GM19372 (cell line): ENCODE data around the gene PLIN1.
A peak's percentile ranks its signal among the peaks of the same experiment; 100 is the strongest.
"Not testable (repeated sequence)": the region's sequence is repeated elsewhere in the genome, so short reads cannot be mapped to it uniquely, and the experiment has no call there.

Experiments used
- ATAC-seq: cut with Tn5 transposase; IDR thresholded peaks from one replicate; pipeline ENCODE4 v1.9.1; 2021; ENCODE audit warnings: mild to moderate bottlenecking, low read depth, moderate library complexity; ENCODE audit not compliant: unreplicated experiment

The PLIN1 gene, protein sequence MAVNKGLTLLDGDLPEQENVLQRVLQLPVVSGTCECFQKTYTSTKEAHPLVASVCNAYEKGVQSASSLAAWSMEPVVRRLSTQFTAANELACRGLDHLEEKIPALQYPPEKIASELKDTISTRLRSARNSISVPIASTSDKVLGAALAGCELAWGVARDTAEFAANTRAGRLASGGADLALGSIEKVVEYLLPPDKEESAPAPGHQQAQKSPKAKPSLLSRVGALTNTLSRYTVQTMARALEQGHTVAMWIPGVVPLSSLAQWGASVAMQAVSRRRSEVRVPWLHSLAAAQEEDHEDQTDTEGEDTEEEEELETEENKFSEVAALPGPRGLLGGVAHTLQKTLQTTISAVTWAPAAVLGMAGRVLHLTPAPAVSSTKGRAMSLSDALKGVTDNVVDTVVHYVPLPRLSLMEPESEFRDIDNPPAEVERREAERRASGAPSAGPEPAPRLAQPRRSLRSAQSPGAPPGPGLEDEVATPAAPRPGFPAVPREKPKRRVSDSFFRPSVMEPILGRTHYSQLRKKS

DNA sequence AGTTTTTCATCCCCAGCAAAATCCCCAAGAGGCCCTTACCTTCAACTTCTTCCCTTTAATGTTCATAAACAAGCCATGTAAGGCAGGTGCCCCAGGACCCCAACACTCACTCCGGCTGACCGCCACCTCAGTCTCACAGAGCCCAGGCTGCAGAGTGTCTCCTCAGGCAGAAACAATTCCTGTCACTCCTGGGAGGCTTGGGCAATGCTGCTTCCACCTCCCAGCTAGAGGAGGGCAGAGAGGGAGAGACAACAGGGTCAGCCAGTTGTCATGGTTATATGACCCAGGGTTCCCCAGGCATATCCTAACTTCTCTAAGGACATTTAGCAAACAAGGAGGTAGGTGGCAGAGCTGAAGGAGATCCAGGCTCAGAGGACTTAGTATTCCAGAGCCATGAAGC lies at the start of gene PLIN1:
Gene PLIN1, minus strand, starts transcription at position 156 of the 400 bp plus-strand sequence. CDS start 1,878 bp downstream, outside the sequence.
- no peak for ATAC-seq

DNA sequence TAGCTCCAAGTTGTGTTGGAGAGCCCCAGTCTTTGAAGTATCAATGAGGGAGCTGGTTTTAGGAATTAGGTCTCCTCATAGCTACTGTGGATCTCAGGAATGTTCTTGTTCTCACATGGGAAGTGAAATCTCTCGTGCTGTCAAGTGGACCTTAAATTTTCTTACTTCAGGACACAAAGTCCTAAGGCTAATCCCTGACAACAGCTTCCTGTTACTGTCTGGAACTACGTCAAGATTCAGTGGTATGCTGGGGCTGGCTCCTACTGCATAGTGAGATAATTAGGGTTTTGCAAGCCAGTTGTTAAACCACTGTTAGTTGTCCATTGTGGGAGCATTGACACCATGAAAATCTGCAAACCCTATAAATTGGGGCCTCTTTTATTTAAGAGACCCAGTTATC lies 49.1 kb upstream of the PLIN1 start:
- no peak for ATAC-seq

DNA sequence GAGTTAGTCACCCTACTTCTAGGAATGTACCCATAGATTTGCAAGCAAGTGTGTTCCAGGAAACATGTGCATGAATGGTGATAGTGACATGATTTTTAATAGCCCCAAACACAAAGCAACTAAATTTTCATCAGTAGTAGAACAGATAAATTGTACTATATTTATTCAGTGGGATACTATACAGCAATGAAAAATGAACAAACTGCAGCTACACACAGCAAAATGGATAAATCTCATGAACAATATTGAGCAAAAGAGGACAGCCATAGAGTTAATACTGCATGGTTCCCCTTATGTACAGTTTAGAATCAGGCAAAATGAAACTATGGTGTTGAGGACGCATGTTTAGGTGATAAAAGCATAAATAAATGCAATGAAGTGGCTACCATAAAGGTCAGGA lies 45.9 kb upstream of the PLIN1 start:
- ATAC-seq: no peak

DNA sequence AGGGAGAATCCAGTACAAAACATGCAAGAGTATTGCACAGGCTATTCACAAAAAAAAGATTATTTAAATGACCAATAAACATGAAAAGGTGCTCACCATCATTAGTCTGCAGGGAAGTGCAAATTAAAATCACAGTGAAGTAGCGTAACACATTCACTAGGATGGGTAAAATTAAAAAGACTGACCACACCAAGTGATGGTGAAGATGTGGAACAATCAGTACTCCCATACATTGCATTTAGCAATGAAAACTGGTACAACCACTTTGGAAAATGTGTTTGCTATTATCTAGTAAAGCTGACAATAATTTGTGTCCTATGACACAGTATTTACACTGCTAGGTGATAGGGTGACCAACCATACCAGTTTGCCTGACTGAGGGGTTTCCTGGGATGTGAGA lies 45.5 kb upstream of the PLIN1 start:
- no peak for ATAC-seq

DNA sequence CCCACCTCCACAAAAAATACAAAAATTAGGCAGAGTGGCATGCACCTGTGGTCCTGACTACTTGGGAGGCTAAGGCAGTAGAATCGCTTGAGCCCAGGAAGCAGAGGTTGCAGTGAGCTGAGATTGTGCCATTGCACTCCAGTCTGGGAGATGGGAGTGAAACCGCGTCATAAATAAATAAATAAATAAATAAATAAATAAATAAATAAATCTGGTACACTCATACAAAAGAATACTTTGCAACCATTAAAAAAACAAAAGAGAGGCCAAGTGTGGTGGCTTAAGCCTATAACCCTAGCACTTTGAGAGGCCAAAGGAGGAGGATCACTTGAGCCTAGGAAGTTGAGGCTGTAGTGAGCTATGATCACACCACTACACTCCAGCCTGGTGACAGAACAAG lies 43.9 kb upstream of the PLIN1 start:
- ATAC-seq: no peak

DNA sequence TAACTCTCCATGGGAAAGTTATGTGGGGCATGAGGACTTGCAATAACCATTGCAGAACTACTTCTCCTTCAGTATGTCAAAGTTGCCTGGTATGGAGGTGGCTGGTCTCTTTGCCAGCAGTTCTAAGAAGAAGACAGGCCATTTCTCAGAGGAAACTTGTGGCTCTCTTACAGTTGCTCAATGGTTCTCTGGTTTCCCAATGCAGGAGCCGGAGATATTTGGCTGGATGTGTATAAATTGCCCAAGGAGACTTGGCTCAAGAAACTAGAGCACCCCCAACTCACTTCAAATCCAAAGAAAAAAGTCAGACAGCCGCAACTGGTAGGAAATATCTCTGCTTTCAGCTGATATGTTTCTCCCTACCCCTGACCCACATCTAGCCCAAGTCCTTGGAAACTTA lies 35.6 kb upstream of the PLIN1 start:
- ATAC-seq: no peak

DNA sequence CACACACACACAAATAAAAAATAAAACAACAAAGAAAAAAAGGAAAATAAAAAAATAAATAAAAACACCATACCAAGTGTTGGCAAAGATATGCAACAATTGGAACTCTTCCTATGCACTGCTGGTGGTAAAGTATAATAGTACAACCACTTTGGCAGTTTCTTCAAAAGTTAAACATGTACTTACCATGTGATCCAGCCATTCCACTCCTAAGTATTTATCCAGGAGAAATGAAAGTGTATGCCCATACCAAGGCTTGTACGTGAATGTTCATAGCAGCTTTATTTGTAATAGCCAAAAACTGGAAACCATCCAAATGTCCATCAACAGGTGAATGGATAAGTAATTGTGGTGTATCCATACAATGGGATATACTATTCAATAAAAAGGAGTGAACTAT lies 28.4 kb upstream of the PLIN1 start:
- no peak for ATAC-seq

DNA sequence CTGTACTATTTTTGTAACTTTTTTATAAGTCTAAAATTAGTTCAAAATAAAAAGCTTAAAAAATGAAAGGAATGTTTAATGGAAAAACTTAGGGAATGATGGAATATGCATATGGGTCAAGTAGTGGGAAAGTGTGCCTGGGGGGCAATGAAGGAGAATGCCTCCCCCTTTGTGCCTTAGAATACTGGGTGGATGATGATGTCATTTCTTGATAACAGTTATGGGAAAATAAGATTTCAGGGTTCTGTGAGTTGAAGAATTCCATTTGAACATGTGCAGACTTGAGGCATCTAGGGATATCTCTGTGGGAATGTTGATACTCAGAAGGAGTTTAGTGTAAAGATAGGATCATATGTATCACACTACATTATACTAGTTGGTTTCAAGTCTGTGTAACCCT lies 25.2 kb upstream of the PLIN1 start:
- no peak for ATAC-seq

DNA sequence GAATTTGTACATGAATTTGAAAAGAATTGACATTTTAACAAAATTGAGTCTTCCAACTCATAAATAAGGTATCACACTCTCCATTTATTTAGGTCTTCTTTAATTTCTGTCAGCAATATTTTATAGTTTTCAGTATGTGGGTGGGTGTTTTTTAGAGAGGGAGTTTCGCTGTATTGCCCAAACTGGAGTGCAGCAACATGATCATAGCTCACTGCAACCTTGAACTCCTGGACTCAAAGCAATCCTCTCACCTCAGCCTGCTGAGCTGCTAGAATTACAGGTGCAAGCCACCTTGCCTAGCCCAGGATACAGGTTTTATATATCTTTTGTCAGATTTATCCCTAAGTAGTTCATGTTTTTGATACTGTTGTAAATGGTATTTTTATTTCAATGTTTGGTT lies 16.0 kb upstream of the PLIN1 start:
- no peak for ATAC-seq

DNA sequence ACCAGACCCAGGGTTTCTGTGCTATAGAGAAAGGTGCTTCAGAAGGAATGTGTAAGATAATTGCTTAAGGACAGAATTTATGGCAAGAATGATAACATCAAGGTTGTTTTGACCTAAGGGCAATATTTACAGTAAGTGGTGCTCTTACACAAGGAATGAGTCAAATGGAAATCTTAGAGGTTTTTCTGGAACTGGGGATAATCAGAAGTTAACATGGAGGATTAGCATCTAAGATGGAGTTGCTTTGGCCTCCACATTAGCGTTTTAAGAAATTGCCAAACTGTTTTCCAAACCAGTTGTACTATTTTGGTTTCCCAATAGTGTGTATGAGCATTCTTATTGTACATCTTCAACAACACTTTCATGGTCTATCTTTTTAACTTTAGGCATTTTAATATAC lies 14.5 kb upstream of the PLIN1 start:
- ATAC-seq: no peak

DNA sequence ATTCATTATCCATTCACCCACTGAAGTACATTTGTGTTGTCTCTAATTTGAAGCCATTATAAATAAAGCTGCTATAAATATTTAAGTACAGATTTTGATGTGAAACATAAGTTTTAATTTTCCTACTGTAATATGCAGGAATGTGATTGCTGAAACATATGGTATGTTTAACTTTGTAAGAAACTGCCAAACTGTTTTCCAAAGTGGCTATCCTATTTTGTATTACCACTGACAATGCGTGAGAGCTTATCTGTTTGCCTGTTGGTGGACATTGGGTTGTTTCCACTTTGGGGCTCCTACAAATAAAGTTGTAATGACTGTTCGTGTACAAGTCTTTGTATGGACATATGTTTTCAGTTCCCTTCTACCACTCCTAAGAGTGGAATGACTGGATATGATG lies 13.9 kb upstream of the PLIN1 start:
- ATAC-seq: no peak

DNA sequence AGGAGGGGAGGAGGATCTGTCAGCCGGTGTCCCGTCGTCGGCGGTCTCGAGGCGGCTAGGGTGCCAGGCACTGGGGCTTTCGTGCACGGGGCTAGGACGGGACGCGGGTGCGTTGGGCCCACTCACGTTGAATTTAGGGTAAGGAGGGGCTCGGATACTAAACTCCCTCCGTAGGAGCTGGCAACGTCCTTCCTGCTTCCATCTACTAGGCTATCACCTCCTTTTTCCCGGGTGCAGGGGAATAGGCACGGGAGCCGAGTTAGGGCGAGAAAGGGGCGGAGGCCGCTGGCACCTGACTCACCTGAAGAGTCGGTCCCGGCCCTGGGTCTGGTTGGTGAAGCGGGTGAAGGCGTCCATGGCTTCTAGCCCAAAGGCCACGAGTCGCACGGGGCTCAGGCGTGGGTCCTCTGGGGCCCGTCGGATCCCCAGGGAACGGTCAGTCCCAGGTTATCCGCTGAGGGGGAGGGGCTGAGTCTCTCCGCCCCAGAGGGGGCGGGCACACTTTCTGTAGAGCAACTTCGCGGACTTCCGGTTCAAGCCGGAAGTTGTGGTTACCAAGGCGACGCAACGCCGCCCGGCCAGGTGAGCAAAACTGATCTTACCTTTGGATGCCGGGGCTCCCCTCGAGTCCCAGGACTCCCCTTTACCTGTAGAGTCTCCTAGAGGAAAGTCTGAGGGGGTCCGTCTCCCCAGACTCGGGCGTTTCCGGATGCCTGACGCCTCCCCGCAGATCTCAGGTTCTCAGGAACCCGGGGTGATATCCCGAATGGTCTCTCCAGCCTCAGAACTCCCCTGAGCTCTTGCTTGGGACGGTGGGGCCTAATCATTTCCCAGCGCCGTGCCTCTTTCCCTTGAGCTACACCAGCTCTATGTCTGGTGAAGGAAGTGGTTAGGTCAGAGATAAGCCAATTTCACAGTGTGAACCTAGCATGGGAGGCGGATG lies 11.4 kb upstream of the PLIN1 start, which contains the start of the genes PEX11A and WDR93:
Gene PEX11A, minus strand, starts transcription at position 479 of the 943 bp plus-strand sequence. Its CDS starts 122 bp downstream, at position 357.
Gene WDR93, plus strand, starts transcription at position 536 of the 943 bp plus-strand sequence. CDS start 10,936 bp downstream, outside the sequence.
- peak; percentile 93 for ATAC-seq

DNA sequence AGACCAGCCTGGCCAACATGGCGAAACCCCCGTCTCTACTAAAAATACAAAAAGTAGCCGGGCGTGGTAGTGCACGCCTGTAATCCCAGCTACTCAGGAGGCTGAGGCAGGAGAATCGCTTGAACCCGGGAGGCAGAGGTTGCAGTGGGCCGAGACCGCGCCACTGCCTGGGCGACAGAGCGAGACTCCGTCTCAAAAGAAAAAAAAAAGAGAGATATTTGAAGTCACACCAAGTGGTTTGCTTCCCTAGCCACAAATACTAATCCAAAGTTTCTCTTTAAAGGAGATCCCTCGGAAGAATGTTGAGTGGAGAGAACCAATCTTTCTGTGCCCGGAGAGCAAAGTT lies 10.7 kb upstream of the PLIN1 start:
- ATAC-seq: not testable (repeated sequence)

DNA sequence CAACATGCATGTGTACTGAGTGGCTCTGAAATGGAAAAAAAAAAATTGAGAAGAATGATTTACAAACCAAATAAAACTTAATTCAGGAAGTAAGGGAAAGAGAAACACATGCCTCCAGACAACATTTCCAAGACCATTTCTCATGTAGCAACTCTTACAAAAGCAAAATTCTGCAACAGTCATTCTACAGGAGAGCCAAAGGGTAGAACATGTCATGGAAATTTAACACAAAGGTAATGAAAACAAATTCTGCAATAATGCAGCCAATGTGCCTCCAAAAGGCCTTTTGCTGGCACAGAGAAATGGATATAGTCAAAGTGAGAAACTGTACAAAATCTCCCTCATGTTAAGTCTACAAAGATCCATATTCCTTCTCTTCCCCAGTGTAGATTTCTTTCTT lies 7.4 kb upstream of the PLIN1 start:
- ATAC-seq: no peak

DNA sequence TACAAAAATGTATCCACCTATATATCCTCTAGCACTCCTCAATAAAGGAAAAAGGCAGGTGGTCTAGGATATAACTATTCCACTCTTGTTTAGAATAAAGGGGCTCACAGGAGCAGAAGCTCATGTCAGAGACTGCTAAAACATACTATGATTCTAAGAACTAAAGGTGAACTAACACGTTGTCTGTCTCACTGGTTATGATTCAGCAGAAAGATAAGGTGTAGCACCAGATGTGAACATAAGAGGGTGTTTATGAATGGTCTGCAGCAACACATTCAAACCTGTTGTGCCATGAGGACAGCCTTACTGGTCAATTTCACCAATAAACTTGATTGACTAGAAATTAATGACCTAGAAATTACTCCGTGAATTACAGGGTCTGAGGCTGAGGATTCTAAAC lies 6.8 kb upstream of the PLIN1 start:
- no peak for ATAC-seq

DNA sequence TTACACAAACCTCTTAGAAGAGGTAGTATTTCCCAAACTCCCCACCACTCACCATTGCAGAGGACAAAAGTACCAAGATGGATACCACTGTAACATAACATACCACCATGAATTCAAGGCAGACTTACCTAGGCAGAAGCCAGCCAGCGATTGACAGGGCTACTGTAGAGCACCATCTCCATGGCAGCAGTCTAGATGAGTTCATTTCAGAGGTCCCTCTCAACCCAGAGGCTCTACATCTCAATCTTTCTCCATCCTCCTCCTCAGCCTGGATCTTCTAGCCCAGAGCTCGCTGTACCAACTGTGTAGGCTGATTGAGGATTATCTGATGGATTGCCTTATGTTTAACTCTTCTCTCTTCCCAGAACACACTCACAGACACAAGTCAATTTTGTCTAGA lies 2.0 kb upstream of the PLIN1 start:
- no peak for ATAC-seq

DNA sequence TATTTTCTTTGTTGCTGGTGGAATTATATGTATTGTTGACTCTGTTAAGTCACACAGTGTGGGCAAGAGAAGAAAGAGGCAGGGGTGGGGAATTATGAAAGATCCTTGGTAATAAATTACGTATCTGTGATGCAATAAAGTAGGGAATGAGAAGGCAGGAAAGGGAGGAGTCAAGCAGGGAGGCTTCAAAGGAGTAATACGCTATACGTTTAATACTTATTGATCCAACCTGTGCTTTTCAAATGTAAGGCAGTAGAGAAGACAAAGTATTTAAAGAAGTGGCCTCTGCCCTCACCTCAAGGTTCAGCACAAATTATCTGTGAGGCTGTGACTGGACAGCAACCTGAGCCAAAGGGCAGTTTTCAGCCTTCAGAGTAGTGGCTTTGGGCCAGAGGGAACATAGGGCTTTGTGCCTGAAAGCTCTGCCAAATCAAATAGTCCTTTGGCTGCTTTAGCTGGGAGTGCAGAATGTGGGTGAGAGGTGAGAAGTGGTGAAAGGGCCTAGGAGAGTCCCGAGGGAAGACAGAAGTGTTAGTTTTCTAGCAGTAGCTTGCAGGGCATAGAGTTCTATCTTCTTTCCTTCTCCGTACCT lies 1.2 kb upstream of the PLIN1 start:
- ATAC-seq: no peak

DNA sequence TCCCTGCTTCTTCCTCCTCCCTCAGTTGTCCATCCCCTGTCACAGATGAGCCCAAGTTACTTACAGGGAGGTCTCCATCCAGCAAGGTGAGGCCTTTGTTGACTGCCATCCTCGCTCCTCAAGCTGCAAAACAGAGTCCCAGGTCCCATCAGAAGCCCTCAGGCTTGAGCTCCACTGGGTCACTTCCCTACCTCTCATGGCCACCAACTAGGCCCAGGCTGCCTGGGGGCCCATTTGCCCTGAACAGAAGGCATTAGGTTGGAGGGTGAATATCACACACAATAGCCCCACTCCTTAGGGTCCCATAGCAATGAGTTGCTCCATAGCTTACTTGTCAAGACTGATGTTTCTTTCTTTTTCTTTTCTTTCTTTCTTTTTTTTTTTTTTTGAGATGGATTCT lies 1.8 kb downstream of the PLIN1 start:
- ATAC-seq: no peak

DNA sequence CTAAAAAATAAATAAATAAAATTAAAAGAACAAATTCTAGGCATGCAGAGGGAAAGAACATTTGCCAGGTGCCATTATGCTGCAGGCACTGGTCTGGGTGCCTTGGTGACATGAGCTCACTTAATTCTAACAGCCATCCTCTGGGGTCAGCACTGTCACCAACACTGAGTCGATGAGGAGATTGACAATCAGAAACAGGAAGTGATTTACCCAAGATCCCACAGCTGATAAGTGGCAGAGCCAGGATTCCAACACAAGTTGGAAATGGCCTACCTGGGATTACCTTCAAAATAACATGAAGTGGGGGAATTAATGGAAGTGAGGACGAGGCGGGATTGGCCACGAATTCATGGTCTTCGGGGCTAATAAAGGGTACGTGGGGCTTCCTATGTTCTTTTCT lies 3.6 kb downstream of the PLIN1 start:
- ATAC-seq: no peak

DNA sequence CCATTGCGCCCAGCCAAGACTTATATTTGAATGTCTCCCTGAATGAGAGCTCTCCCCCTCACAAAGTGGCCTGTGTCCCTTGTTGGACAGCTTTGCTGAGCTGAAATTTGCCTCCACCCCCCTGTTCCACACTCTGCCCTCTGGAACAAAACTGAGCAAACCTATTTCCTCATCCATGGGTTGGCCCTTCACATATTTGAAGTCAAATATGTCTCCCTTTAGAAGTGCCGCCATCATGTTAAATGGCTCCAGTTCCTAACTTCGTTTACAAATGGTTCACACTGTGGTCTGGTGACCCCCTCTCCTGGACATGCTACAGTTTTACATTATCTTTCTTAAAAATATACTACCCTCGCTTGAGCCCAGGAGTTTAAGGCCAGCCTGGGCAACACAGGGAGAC lies 4.6 kb downstream of the PLIN1 start:
- ATAC-seq: no peak

DNA sequence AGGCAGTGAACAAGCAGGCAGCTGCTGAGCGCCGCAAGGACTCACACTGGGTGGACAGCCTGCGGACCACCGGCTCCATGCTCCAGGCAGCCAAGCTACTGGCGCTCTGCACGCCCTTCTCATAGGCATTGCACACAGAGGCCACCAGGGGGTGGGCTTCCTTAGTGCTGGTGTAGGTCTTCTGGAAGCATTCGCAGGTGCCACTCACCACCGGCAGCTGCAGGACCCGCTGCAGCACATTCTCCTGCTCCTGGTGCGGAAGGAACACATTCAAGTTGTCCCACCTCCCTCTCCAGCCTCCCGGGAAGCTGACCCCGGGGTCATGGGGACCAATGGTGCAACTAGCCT lies 6.0 kb downstream of the PLIN1 start:
- no peak for ATAC-seq
